Prostate gland (tissue), 2 donors: ENCODE measurements around the gene RPP30.

Experiments
- POLR2A ChIP-seq: fragments of 450-650 bp; IDR thresholded peaks from one replicate; pipeline ENCODE4 v1.6.1; 2016; ENCODE audit warnings: antibody characterized with exemption, mild to moderate bottlenecking
- POLR2AphosphoS5 ChIP-seq: sonication (generic); formaldehyde crosslinking; IDR thresholded peaks from one replicate; pipeline ENCODE4 v1.6.1; 2017; ENCODE audit warnings: antibody characterized with exemption
- TF ChIP-seq, protein P1 (sequence below), 4 experiments: fragments of 200-600 bp in 2 of 4; fragments of 450-650 bp in 2 of 4; sonication (generic) in 2 of 4; IDR thresholded peaks; 1 replicate in 3 of 4; 2 replicates in 1 of 4; pipeline ENCODE4 v1.5.1; 2016 to 2019; ENCODE audit warnings: antibody characterized with exemption in 4 of 4, mild to moderate bottlenecking in 2 of 4, moderate library complexity in 2 of 4

DNA sequence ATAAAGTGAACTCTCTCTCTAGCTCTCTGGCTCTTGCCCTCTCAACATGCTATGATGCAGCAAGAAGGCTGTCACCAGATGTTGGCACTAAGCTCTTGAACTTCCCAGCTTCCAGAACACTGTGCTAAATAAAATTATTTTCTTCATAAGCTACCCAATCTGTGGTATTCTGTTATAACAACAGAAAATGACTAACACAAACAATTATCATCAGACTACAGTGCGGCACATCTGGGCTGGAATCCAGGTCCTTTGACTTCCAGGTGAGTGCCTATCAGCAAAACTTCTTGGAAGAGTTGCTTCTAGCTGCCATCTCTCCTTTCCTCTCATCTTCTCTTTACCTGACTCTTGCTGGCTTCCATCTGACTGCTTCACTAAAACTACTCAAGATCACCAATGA is 34.3 kb upstream of the RPP30 start:
- TF ChIP-seq, protein P1, sequence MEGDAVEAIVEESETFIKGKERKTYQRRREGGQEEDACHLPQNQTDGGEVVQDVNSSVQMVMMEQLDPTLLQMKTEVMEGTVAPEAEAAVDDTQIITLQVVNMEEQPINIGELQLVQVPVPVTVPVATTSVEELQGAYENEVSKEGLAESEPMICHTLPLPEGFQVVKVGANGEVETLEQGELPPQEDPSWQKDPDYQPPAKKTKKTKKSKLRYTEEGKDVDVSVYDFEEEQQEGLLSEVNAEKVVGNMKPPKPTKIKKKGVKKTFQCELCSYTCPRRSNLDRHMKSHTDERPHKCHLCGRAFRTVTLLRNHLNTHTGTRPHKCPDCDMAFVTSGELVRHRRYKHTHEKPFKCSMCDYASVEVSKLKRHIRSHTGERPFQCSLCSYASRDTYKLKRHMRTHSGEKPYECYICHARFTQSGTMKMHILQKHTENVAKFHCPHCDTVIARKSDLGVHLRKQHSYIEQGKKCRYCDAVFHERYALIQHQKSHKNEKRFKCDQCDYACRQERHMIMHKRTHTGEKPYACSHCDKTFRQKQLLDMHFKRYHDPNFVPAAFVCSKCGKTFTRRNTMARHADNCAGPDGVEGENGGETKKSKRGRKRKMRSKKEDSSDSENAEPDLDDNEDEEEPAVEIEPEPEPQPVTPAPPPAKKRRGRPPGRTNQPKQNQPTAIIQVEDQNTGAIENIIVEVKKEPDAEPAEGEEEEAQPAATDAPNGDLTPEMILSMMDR (IDR thresholded peaks at IDR 0.05), result no peak
- TF ChIP-seq POLR2A (no peak), POLR2AphosphoS5 (no peak)
